ENCODE measurements around the gene CNIH1.

DNA sequence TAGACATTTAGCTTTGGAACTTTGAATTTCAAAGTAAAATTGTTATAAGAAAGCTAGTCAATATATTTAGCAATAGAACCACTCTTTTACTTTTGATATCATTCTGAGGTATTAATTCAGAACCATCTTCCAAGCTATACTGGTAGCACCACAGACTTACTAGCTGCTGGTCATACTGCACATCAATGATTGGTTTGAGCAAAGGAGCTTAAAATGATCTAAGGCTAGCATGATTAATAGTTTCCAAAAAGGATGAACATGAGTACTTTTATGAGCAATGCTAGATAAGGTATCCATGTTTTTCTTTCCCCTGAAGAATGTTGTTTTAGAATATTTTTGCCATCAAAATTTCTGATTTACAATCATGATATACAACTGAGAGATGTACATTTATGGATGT, 17.2 kb downstream of the CNIH1 start:
- TF ChIP-seq, protein P1, sequence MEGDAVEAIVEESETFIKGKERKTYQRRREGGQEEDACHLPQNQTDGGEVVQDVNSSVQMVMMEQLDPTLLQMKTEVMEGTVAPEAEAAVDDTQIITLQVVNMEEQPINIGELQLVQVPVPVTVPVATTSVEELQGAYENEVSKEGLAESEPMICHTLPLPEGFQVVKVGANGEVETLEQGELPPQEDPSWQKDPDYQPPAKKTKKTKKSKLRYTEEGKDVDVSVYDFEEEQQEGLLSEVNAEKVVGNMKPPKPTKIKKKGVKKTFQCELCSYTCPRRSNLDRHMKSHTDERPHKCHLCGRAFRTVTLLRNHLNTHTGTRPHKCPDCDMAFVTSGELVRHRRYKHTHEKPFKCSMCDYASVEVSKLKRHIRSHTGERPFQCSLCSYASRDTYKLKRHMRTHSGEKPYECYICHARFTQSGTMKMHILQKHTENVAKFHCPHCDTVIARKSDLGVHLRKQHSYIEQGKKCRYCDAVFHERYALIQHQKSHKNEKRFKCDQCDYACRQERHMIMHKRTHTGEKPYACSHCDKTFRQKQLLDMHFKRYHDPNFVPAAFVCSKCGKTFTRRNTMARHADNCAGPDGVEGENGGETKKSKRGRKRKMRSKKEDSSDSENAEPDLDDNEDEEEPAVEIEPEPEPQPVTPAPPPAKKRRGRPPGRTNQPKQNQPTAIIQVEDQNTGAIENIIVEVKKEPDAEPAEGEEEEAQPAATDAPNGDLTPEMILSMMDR (IDR thresholded peaks at IDR 0.05) = no peak
- TF ChIP-seq POLR2A (IDR thresholded peaks at IDR 0.05; ENCODE audit: low read depth) (no peak), POLR2AphosphoS5 (IDR thresholded peaks at IDR 0.05) (no peak), EP300 (IDR thresholded peaks at IDR 0.05) (no peak)
